ENCODE results near the gene CNNM2.

CNNM2 gene

DNA sequence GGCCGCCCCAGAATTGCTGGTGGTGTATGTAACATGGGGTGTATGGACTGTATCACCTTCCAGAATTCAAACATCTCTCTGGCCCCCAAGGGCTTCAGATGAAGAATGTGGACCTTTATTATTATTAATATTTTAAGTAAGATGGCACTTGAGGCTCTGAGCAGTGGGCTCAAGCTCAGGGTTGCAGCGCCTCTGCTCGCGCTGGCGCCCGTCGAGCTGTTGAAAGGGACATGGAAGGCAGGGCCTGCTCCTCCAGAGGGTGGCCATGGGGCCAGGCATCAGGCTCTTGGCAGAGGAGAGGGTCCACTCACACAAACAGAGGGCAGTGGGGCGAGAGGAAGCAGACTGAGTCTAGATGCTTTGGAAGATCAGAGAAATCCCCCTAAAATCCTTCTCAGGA is 154.8 kb downstream of the CNNM2 start:
- DNase-seq (ENCODE audit: low read depth, low spot score): no peak

DNA sequence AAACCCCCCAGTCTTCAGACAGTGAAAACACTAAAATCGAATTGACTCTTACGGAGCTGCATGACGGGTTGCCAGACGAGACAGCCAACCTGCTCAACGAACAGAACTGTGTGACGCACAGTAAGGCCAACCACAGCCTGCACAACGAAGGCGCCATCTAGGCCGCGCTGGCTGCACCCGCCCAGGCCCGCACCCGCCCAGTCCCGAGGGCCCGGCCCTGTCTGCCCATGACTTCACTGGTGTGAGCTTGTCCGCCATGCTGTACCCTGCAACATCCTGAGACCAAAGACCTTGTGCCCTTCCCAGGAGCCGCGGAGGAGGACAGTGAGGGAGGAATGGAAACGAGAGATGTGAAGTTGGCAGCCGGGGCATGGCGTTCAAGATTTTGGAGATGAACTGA is 158.9 kb downstream of the CNNM2 start:
- no peak for DNase-seq (ENCODE audit: low read depth, low spot score)

DNA sequence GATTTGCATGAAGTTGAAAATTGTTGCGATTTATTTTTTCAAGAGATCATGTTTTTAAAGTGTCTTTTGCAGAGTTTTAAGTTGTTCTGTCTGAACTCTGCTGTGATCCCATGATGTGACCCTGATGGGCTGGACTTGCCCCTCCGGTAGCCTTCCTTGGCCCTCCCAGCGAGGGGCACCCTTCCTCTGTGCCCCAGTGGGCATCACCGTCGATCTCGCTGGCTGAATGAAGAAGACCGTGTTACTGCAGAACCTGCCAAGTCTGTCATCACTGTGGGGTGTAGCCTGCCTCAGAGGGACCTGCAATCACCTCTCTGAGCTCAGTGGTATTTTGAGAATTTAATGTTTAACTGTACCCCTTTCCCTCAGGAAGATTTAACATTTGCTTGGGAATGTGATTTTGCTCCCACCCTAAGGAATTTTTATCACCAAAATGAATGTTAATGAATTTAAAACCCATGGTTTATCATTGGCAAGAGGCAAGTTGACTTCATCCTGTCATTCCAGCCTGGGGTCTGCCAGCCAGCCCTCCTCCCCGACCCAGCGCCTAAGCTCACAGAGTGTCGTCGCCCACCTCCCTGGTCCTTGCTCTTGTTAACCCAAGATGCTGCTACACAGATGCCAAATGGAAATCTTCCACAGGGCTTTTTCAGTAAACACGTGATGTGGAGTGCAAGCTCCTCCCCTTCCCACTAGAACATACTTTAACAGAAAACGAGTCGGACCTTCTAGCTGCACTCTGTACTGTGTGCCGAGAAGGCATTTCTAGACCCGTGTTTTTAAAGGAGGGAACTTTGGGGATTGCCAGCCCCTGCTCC is 159.6 kb downstream of the CNNM2 start:
- no peak for DNase-seq (ENCODE audit: low read depth, low spot score)

DNA sequence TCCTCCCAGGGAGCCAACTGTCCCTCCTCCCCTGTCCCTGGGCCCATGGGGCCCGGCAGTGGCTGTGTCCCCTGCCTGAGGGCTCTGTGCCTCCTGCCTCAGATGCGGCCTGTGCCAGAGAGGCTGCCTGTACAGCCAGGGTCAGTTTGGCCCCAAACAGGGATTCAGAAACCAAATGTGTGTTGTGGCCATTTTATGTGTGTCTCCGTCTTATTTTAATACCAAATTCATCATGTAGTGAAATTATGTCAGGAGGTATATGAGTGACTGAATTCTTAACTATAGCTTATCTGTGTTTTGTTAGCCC is 160.2 kb downstream of the CNNM2 start:
- DNase-seq (ENCODE audit: low read depth, low spot score): no peak

DNA sequence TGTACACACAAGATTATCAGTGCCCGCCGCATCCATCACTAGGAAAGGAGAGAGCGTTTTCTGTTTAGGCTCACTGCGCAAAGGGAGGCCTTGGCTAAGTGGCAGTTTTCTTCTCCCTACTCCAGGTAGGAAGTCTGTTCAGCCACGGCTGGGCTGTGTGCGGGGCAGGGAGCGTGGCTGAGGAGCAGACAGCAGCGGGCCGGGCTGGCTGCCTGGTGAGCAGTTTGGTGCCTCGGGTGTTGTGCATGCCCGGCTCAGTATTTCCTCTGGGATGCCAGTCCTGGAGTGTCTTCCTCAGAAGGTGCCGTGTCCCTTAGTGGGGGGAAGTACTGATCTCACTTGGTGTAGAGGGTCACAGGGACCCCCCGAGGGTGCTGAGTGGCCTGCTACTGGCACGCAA is 160.6 kb downstream of the CNNM2 start:
- no peak for DNase-seq (ENCODE audit: low read depth, low spot score)

DNA sequence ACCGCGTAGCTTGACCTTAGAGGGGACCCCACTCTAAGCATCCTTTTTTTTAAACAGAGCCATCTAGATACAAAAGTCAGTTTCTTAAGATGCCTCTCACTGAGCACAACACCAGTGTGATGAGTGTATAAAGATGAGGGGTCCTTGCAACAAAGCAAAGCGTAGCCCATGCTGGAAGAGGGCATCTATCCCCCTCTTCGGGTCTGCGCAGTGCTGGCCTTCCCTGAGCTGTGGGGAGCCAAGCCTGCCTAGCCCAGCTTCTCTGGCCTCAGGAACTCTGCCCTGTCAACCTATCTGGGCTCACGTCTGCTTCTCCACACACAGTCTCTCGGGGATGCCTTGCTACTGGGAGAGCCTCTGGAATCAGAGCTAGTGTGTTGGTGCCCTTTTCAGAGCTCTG is 161.0 kb downstream of the CNNM2 start:
- no peak for DNase-seq (ENCODE audit: low read depth, low spot score)

DNA sequence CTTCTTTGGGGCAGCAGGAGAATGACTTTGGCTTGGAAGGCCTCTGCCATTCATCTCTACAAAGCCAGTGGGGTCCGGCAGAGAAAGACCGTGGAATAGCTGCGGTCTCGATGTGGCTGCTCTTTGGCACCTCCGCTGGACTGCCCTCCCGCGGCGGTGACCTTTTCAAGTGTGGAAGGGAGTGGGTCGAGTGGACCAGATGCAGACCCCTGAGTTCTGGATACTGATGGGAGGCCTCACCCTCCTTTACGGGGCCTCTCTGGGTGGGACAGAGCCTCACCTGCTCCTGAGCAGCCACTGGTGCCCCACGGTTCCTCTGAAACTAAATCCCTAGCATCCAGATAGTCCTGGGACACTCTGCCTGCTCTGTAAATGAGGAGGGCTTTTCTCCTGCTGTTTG is 161.9 kb downstream of the CNNM2 start:
- DNase-seq (ENCODE audit: low read depth, low spot score): no peak

DNA sequence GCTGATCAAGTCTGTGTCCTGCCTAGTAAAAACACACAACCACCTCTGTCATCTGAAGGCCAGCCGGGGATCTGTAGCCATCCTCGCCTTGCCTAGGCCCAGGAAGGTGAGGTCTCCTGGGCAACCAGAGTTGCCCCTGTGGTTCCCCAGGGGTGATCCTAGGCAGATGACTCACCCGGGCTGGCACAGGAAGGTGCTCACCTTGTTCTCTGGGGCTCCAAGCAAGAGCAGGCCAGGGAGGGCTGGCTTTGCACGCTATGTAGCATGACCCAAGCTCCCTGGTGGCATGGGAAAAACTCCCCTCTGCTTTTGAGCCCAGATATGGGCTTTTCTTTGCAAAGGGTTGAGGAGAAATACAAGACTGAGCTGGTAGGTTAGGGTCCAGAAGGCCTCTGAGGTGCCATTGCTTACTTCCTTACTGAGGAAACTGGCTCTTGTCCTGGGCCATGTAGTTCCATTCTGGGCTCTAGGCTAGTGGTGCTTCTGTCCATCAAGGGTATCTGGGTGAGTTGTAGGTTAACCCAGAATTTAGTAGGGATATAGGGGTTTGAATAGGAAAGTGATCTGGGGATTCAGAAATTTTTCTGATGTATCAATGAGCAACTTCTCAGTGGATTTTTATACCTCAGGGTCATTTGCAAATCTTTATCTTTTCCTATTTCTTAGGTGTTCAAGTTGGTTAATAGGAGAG is 162.9 kb downstream of the CNNM2 start:
- no peak for DNase-seq (ENCODE audit: low read depth, low spot score)

DNA sequence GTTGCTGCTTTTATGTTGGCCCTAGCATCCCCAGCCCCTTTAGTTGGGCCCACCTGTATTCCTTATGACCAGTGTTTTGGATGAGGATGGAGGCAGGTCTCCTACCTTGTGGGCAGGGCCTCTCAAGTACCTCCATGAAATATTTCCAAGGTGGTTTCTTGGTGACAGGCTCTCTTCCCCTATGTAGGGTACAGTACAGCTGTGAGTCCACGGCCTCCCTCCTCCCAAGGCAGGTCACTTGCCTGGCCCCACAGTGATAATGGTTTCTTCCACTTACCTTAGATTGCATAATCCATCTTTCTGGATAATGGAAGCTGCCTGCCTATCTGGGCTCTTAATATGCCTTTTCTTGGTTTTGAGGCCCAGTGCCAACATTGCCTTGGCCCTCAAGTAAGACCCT is 164.6 kb downstream of the CNNM2 start:
- DNase-seq (ENCODE audit: low read depth, low spot score): no peak

DNA sequence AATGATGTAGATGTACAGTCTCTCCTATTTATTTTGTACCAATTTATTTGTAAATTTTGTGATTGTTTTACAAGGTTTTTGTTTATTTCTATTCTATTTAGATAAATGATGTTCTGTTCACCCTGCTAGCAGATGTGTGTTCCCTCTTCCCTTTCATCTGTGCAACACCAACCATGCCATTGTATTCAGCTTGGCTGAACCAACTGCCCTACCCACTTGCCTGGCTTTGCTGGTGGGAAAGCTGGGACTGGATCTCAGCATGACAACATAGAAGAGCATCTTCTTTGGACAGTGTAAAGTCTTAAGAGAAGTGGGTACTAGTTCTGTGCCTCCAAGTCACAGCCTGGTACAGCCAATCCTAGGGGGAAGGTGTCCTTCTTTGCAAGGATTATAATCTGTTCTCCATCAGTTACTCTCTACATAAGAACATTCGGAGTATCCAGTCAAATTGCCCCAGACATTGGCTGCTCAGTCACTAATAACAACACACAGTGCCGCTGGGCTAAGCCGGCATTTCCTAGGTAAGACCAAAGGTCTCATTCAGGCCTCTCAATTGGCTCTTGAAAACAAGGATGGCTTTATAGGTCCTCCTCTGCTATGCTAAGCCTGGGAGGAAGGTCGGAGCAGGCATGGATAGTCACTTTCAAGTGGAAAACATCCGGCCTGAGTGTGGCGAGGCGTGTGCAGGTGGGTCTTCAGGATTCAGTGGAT is 165.3 kb downstream of the CNNM2 start:
- DNase-seq (ENCODE audit: low read depth, low spot score): no peak

DNA sequence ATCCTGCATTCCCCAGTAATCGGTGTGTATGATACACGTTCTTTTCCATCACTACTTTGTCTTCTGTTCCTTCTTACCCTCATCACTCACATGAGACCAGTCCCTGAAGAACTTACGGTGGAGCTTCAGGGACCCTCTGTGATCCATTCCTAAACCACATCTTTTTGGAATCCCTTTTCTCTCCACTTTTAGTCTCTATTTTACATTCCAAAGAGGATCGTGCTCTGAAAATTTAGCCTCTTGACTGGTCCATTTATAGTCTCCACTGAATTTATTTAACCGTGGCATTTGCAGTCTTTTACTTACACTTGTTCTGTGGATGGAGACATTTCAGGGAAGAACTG is 165.9 kb downstream of the CNNM2 start:
- no peak for DNase-seq (ENCODE audit: low read depth, low spot score)

DNA sequence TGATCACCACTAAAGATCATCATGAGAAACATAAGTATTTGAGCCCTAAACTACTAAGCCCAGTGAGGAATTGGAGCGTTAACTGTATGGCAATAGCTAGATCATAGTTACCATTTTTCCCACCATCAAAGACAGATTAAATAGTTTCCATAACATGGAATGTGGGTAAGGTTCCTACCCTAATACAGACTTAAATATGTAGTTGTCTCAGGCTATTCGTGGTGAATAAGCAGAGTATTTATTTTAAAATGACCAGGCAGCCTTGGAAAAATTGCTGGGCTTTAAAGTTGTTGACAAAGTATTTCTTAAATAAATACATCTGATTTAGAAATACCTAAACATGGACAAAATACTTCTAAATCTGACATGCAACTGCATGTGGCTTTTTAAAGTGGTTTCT is 168.2 kb downstream of the CNNM2 start:
- no peak for DNase-seq (ENCODE audit: low read depth, low spot score)

DNA sequence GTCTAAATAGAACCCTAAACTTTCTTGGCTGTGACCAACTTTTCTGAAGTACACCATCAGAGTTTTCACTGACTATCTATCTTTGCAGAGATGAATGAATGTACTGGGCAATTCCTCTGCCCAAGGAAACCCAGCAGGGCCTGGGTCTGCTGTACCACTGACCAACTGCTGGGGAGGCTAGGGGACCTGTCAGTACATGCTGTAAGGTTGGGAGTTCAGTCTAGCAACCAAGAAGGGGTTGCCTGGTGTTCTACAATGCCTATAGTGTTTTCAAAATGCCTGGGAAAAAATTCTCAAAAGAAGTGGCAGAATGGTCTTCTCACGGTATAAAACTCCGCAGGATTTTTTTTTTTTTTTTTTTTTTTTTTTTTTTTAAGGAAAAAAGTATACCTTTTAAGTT is 168.7 kb downstream of the CNNM2 start:
- DNase-seq (ENCODE audit: low read depth, low spot score): no peak

DNA sequence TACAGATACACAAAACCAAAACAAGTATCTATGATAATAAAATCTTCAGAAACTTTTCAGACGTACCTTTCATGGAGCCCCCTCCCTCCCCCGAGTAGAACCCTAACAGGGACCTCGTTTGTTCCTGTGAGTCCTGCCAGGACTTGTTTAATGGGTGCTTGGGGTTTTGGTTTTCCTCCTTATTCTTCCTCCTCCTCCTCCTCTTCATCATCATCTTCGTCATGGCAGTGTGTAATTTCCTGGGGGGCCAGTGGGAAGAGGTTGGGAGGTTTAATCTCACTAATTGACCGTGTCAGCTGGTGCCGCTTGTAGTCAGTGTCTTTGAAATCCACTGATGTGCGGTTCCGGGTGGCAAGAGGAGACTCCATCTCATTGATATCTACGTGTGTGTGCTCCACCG is 171.4 kb downstream of the CNNM2 start:
- no peak for DNase-seq (ENCODE audit: low read depth, low spot score)

DNA sequence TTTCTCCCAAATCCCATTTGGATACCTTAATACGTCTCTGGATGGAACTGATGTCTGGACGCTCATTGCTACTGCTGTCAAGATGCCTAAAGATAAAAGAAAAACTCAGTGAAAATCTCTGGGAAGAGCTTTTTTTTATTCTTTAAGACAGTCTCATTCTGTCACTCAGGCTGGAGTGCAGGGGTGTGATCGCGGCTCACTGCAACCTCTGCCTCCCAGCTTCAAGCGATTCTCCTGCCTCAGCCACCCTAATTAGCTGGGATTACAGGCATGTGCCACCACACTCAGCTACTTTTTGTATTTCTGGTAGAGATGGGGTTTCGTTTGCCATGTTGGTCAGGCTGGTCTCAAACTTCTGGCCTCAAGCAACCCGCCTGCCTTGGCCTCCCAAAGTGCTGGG is 172.8 kb downstream of the CNNM2 start:
- DNase-seq (ENCODE audit: low read depth, low spot score): no peak

DNA sequence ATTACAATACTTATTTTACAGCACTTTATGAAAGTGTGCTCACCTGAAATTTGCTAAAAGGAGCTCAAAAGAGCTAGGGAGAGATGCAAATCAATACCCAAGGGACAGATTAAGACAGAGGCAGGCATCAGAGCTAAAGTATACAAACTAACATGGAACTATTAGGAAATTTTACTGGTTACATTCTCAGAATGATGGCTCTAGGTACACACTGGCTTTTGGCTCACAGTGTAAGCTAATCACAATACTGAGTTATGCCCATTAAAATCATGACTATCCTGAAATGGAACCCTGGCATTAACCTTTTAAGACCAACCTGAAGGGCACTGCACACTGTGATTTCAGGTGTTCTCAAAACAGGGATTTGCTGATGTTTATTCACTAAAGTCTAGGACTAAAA is 176.9 kb downstream of the CNNM2 start:
- no peak for DNase-seq (ENCODE audit: low read depth, low spot score)

DNA sequence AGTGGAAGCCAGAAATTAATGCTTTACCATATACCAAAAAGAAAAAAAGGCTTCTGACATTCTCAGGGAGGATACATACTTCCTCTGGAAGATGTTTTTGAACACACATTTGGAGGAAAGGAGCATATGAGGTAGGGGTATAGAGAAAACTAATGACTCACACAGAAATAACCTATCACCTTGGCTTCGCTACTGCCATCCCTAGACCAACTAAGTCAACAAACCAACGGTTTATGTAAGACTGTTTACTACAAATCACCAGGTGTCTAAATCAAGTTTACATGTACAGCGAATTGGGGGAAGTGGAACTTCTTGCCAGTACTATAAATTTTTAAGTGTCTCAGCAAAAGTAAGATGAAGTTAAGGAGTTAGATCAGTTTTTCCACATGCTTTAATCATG is 178.0 kb downstream of the CNNM2 start:
- no peak for DNase-seq (ENCODE audit: low read depth, low spot score)

DNA sequence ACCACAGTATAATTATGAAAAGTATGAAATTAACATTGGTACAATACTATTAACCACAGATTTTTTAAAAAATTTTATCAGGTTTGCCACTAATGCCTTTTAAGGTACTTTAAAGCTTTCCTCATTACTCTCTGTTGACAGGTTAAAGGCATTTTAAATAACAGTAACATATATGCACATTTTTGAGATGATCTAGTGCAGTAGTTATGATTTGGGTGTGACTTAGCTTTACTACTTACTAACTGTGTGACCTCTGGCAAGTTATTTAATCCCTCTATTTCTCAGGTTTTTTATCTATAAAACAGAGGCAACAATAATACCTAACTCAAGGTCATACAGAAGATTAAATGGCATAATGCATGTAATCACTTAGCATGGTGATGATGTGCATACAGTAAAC is 180.1 kb downstream of the CNNM2 start:
- no peak for DNase-seq (ENCODE audit: low read depth, low spot score)

DNA sequence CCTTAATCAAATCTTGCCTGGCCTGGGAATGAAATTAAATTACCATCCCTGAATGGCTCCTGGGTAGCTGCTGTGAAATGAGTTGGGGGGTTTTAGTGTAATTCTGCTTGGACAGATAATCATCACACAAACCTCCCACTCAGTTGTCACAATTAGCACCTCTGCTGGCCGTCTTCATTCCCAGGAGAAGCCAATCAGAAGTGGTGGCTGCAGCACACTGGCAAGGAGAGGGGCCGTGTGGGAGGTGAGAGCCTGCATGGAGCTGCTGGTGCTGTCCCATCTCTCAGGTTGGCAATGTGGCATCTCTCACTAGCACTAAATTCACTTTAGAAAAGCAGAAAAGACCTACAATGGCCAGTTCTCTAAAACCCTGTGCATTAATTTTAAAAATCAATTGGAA is 182.5 kb downstream of the CNNM2 start:
- no peak for DNase-seq (ENCODE audit: low read depth, low spot score)

DNA sequence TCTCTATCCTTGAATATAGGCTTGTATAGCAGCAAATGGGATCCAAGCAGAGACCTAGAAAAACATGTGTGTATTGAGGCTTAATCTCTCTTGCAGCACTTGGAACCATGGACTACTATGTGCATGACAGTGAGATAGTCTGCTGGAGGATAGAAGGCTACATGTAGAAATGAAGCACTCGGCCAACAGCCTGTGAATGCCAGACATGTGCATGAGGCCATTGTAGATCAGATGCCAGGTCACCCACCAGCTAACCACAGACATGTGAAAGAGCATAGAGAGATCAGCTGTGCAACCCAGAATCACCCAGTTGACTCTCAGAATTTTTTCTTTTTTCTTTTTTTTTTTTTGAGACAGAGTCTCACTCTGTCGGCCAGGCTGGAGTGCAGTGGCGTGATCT is 184.1 kb downstream of the CNNM2 start:
- DNase-seq (ENCODE audit: low read depth, low spot score): no peak

DNA sequence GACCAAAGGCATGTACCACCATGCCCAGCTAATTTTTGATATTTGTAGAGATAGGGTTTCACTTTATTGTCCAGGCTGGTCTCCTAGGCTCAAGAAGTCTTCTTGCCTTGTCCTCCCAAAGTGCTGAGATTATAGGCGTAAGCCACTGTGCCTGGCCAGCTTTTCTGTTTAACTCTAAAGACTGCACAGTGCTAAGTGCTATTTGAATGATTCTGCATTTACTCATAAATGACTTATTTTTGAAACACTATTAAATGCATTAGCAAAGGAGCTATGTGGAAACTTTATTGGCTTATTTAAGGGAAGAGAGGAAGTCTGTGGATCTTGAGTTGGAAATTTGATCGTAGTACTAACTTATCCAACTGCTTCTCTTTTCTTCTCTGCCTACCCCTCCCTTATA is 185.9 kb downstream of the CNNM2 start:
- DNase-seq (ENCODE audit: low read depth, low spot score): no peak

DNA sequence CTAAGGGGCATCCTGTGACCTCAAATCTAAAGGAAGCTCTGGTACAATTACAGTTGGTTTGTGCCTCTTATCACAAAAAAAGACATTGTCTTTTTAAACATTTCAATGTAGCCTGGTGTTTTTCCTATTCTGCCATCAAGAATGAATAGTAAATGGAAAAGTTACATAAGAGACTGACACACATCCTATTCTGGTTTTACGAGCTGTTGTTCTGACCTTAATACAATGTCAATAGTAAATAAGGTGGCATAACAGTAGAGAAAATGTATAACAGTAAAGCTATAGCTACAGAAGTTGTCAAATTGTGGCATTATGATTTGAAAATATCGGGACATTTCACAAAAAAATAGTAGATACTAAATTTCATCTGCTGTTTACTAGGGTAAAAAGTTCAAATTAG is 186.6 kb downstream of the CNNM2 start:
- no peak for DNase-seq (ENCODE audit: low read depth, low spot score)

DNA sequence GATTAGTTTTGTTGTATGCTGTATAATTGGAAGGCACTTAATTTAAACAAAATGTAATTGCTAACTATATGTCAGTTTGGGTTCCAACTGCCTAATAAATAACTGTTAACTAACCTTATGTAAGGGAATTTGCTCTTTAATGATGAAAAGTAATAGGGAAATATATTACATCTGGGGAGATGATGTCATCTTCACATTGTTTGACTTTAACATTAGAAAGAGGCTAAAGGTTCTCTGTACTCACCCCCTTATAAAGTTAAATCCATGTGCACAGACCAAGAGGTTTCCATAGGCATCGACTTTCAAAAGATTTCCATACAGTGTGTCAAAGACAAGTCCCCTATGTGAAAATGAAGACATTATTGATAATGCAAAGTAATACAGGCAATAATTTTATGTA is 187.4 kb downstream of the CNNM2 start:
- no peak for DNase-seq (ENCODE audit: low read depth, low spot score)

Data from astrocyte of the hippocampus (primary cell).